GM12801 (cell line): ENCODE data around the gene RASGEF1B.

Source experiments
- CTCF ChIP-seq: IDR thresholded peaks from one replicate; pipeline ENCODE4 v1.5.1; 2011; ENCODE audit warnings: control low read depth; ENCODE audit not compliant: insufficient read length; ENCODE audit errors: extremely low read depth

Gene RASGEF1B

GRCh38 chr4:81495345-81495744, 23.6 kb upstream of the RASGEF1B start:
- no peak for TF ChIP-seq CTCF

GRCh38 chr4:81494031-81494431, 22.3 kb upstream of the RASGEF1B start:
- TF ChIP-seq CTCF: no peak

GRCh38 chr4:81492606-81493230, 21.0 kb upstream of the RASGEF1B start:
- no peak for TF ChIP-seq CTCF

- no peak for TF ChIP-seq CTCF
These were observed 20.2 kb upstream of the RASGEF1B start for GRCh38 chr4:81491943-81492342.

- no peak for TF ChIP-seq CTCF
These were observed 18.9 kb upstream of the RASGEF1B start for GRCh38 chr4:81490403-81491160.

- no peak for TF ChIP-seq CTCF
These were observed 14.8 kb upstream of the RASGEF1B start for GRCh38 chr4:81486502-81486901.

GRCh38 chr4:81485310-81485980, 13.7 kb upstream of the RASGEF1B start:
- no peak for TF ChIP-seq CTCF
